SK-N-SH treated with all-trans-retinoic acid at 6 μM for 48 hours (cell line): Measurements from ENCODE around the gene IGF2R.

Source experiments
- ATAC-seq: fragments of 200-7000 bp; cut with Tn5 transposase; 3 replicates; pipeline ENCODE4 v1.9.1; 2020; ENCODE audit warnings: mild to moderate bottlenecking, moderate library complexity
- ARNTL ChIP-seq: fragments of 450-650 bp; formaldehyde crosslinking; IDR thresholded peaks from 2 replicates; pipeline ENCODE4 v1.5.0; 2020; ENCODE audit warnings: low read depth, mild to moderate bottlenecking, moderate library complexity, borderline replicate concordance
- BACH2 ChIP-seq: fragments of 250-450 bp; sonication (Bioruptor Pico); IDR thresholded peaks from 2 replicates; pipeline ENCODE4 v1.9.0; 2021; ENCODE audit warnings: mild to moderate bottlenecking, borderline replicate concordance
- CSDC2 ChIP-seq: fragments of 250-450 bp; sonication (Bioruptor Pico); IDR thresholded peaks from 2 replicates; pipeline ENCODE4 v1.5.0; 2020; ENCODE audit warnings: mild to moderate bottlenecking, moderate library complexity
- CSRNP3 ChIP-seq: fragments of 250-450 bp; sonication (Bioruptor Pico); IDR thresholded peaks from 2 replicates; pipeline ENCODE4 v1.5.1; 2021; ENCODE audit warnings: mild to moderate bottlenecking, moderate library complexity
- ESRRG ChIP-seq: fragments of 250-450 bp; sonication (Bioruptor Pico); IDR thresholded peaks from 2 replicates; pipeline ENCODE4 v1.6.1; 2021; ENCODE audit warnings: mild to moderate bottlenecking
- GLIS3 ChIP-seq: fragments of 250-450 bp; sonication (Bioruptor Pico); IDR thresholded peaks from 2 replicates; pipeline ENCODE4 v1.5.0; 2020; ENCODE audit warnings: mild to moderate bottlenecking, moderate library complexity
- ISL1 ChIP-seq: fragments of 250-450 bp; sonication (Bioruptor Pico); IDR thresholded peaks from 2 replicates; pipeline ENCODE4 v2.1.2; 2022; ENCODE audit warnings: mild to moderate bottlenecking, moderate library complexity
- OSR1 ChIP-seq: fragments of 250-450 bp; sonication (Bioruptor Pico); IDR thresholded peaks from 2 replicates; pipeline ENCODE4 v1.8.0; 2022; ENCODE audit warnings: moderate library complexity, mild to moderate bottlenecking, inconsistent platforms
- POU6F1 ChIP-seq: fragments of 250-450 bp; sonication (Bioruptor Pico); IDR thresholded peaks from 2 replicates; pipeline ENCODE4 v1.8.0; 2021; ENCODE audit warnings: low read depth, mild to moderate bottlenecking, moderate library complexity, borderline replicate concordance
- PPARA ChIP-seq: fragments of 250-450 bp; sonication (Bioruptor Pico); IDR thresholded peaks from 2 replicates; pipeline ENCODE4 v1.5.0; 2020; ENCODE audit warnings: mild to moderate bottlenecking, borderline replicate concordance
- RARB ChIP-seq: fragments of 250-450 bp; sonication (Bioruptor Pico); IDR thresholded peaks from 2 replicates; pipeline ENCODE4 v1.8.0; 2021; ENCODE audit warnings: mild to moderate bottlenecking, moderate library complexity
- SNAI2 ChIP-seq: fragments of 250-450 bp; sonication (Bioruptor Pico); IDR thresholded peaks from 2 replicates; pipeline ENCODE4 v1.5.0; 2020; ENCODE audit warnings: mild to moderate bottlenecking, moderate library complexity
- TCF4 ChIP-seq: fragments of 250-450 bp; sonication (Bioruptor Pico); IDR thresholded peaks from 2 replicates; pipeline ENCODE4 v1.8.0; 2021; ENCODE audit warnings: mild to moderate bottlenecking, moderate library complexity, borderline replicate concordance
- TSHZ2 ChIP-seq: fragments of 250-450 bp; sonication (Bioruptor Pico); IDR thresholded peaks from 2 replicates; pipeline ENCODE4 v1.5.0; 2020; ENCODE audit warnings: mild to moderate bottlenecking, moderate library complexity
- ZC3H10 ChIP-seq: fragments of 250-450 bp; sonication (Bioruptor Pico); IDR thresholded peaks from 2 replicates; pipeline ENCODE4 v1.5.1; 2021; ENCODE audit warnings: mild to moderate bottlenecking, moderate library complexity
- ZFP3 ChIP-seq: fragments of 250-450 bp; sonication (Bioruptor Pico); IDR thresholded peaks from 2 replicates; pipeline ENCODE4 v1.5.0; 2020; ENCODE audit warnings: mild to moderate bottlenecking, moderate library complexity
- ZFP30 ChIP-seq: fragments of 450-650 bp; formaldehyde crosslinking; IDR thresholded peaks from 2 replicates; pipeline ENCODE4 v1.5.0; 2022; ENCODE audit warnings: mild to moderate bottlenecking, moderate library complexity
- ZNF565 ChIP-seq: fragments of 450-650 bp; formaldehyde crosslinking; conservative IDR thresholded peaks from 2 replicates; pipeline ENCODE4 v1.5.0; 2020; ENCODE audit warnings: low read depth, mild to moderate bottlenecking, moderate library complexity
- ZNF70 ChIP-seq: fragments of 450-650 bp; formaldehyde crosslinking; IDR thresholded peaks from 2 replicates; pipeline ENCODE4 v1.5.0; 2020; ENCODE audit warnings: mild to moderate bottlenecking, moderate library complexity
- TF ChIP-seq, protein P1 (sequence below): fragments of 250-450 bp; sonication (Bioruptor Pico); IDR thresholded peaks from 2 replicates; pipeline ENCODE4 v1.5.1; 2020; ENCODE audit warnings: low read depth, mild to moderate bottlenecking, moderate library complexity
- TF ChIP-seq, protein P2 (sequence below): fragments of 250-450 bp; sonication (Bioruptor Pico); IDR thresholded peaks from 2 replicates; pipeline ENCODE4 v1.8.0; 2020; ENCODE audit warnings: mild to moderate bottlenecking, moderate library complexity, borderline replicate concordance

The IGF2R gene

GRCh38 chr6:160022793-160023192 is 53.9 kb downstream of the IGF2R start:
- TF ChIP-seq OSR1 (CRISPR knock-in tag) (no peak), ZFP3 (CRISPR knock-in tag) (no peak), ZFP30 (CRISPR knock-in tag) (no peak), ZNF565 (CRISPR knock-in tag) (no peak), SNAI2 (CRISPR knock-in tag) (no peak), ZC3H10 (CRISPR knock-in tag) (no peak), TCF4 (CRISPR knock-in tag) (no peak), ZNF70 (no peak), ISL1 (CRISPR knock-in tag) (no peak), ARNTL (no peak), RARB (no peak), BACH2 (CRISPR knock-in tag) (no peak), PPARA (CRISPR knock-in tag) (no peak), TSHZ2 (CRISPR knock-in tag) (no peak), CSDC2 (no peak), GLIS3 (no peak), POU6F1 (CRISPR knock-in tag) (no peak)
- TF ChIP-seq, protein P1, sequence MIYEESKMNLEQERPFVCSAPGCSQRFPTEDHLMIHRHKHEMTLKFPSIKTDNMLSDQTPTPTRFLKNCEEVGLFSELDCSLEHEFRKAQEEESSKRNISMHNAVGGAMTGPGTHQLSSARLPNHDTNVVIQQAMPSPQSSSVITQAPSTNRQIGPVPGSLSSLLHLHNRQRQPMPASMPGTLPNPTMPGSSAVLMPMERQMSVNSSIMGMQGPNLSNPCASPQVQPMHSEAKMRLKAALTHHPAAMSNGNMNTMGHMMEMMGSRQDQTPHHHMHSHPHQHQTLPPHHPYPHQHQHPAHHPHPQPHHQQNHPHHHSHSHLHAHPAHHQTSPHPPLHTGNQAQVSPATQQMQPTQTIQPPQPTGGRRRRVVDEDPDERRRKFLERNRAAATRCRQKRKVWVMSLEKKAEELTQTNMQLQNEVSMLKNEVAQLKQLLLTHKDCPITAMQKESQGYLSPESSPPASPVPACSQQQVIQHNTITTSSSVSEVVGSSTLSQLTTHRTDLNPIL (CRISPR knock-in tag) = no peak
- TF ChIP-seq, protein P2, sequence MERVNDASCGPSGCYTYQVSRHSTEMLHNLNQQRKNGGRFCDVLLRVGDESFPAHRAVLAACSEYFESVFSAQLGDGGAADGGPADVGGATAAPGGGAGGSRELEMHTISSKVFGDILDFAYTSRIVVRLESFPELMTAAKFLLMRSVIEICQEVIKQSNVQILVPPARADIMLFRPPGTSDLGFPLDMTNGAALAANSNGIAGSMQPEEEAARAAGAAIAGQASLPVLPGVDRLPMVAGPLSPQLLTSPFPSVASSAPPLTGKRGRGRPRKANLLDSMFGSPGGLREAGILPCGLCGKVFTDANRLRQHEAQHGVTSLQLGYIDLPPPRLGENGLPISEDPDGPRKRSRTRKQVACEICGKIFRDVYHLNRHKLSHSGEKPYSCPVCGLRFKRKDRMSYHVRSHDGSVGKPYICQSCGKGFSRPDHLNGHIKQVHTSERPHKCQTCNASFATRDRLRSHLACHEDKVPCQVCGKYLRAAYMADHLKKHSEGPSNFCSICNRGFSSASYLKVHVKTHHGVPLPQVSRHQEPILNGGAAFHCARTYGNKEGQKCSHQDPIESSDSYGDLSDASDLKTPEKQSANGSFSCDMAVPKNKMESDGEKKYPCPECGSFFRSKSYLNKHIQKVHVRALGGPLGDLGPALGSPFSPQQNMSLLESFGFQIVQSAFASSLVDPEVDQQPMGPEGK (CRISPR knock-in tag) = no peak
- no peak for ATAC-seq

- ATAC-seq = no peak
- TF ChIP-seq ZNF565 (CRISPR knock-in tag) (no peak), ZFP30 (CRISPR knock-in tag) (no peak), GLIS3 (no peak), OSR1 (CRISPR knock-in tag) (no peak), ESRRG (CRISPR knock-in tag) (no peak), ZC3H10 (CRISPR knock-in tag) (no peak), POU6F1 (CRISPR knock-in tag) (no peak), CSRNP3 (CRISPR knock-in tag) (no peak), SNAI2 (CRISPR knock-in tag) (no peak), PPARA (CRISPR knock-in tag) (no peak)
- TF ChIP-seq, protein P1 (CRISPR knock-in tag) = no peak
- TF ChIP-seq, protein P2 (CRISPR knock-in tag) = no peak
These were observed 55.3 kb downstream of the IGF2R start for GRCh38 chr6:160024152-160024551.
